MCF 10A (cell line): ENCODE data around the gene GPATCH2L. TPM values are rescaled to one million over a fixed set of nuclear protein-coding genes. Genes with fewer than 3 reads are reported as not detected.

Experiments
- BruUV-seq: library from RNA; stranded (reverse); fragments of 400-500 nt; replicated peaks from 2 replicates; lab custom pipeline; 2021; lab: Mats Ljungman, UMichigan
- CTCF ChIA-PET: fragments of 300-600 bp; sonication (Branson Sonifier 250); formaldehyde crosslinking; extraction: SDS; loops from one replicate; lab custom pipeline; 2021; ENCODE audit warnings: antibody characterized with exemption, inconsistent platforms; lab: Yijun Ruan, JAX
- POLR2A ChIA-PET: fragments of 300-600, 350-650 bp; sonication (Branson Sonifier 250); formaldehyde crosslinking; extraction: SDS; loops from one replicate; lab custom pipeline; 2020; ENCODE audit warnings: antibody characterized with exemption, inconsistent platforms; lab: Yijun Ruan, JAX
- DNase-seq: peaks from one replicate; pipeline ENCODE4 v3.0.0-alpha.2; 2018; ENCODE audit not compliant: unreplicated experiment
- H3K27ac Mint-ChIP-seq: one replicate; pipeline ENCODE4 v1.8.0; 2022; ENCODE audit warnings: mild to moderate bottlenecking, low read depth, mixed read lengths; ENCODE audit not compliant: unreplicated experiment
- H3K27me3 Mint-ChIP-seq: one replicate; pipeline ENCODE4 v1.8.0; 2022; ENCODE audit warnings: mixed read lengths; ENCODE audit not compliant: insufficient read depth, unreplicated experiment
- H3K36me3 Mint-ChIP-seq: one replicate; pipeline ENCODE4 v1.8.0; 2022; ENCODE audit warnings: mild to moderate bottlenecking, moderate library complexity, mixed read lengths; ENCODE audit not compliant: insufficient read depth, unreplicated experiment
- H3K4me1 Mint-ChIP-seq: one replicate; pipeline ENCODE4 v1.8.0; 2022; ENCODE audit warnings: mixed read lengths; ENCODE audit not compliant: insufficient read depth, unreplicated experiment
- H3K4me3 Mint-ChIP-seq: one replicate; pipeline ENCODE4 v1.8.0; 2022; ENCODE audit warnings: mild to moderate bottlenecking, moderate library complexity, mixed read lengths; ENCODE audit not compliant: unreplicated experiment
- H3K9me3 Mint-ChIP-seq: one replicate; pipeline ENCODE4 v1.8.0; 2022; ENCODE audit warnings: mixed read lengths; ENCODE audit not compliant: unreplicated experiment
- CTCF ChIP-seq: fragments of 200-600 bp; IDR thresholded peaks from one replicate; pipeline ENCODE4 v1.8.0; 2022; ENCODE audit warnings: antibody characterized with exemption, mild to moderate bottlenecking; ENCODE audit not compliant: unreplicated experiment
- intact Hi-C: fragments of 100-400 bp; cut with micrococcal nuclease; formaldehyde crosslinking; loops from 2 replicates; pipeline ENCODE4 v1.14.1; 2022
- total RNA-seq: library from RNA; stranded (reverse); gene quantifications from 2 replicates; pipeline ENCODE4 v1.2.3, GENCODE V29; 2022

The GPATCH2L gene
- total RNA-seq, 1 experiment from 2014 or later, result 57.4 TPM

GRCh38 chr14:76217179-76217578, 65.5 kb downstream of the GPATCH2L start:
- ChIA-PET CTCF (interaction anchor here (0.7 to 1.3 kb wide), 3 partner anchors 9 to 431 kb away, joined by 3 to 4 read pairs (median 3); no protein-coding TSS in a partner anchor), POLR2A (interaction anchor here (1.0 kb wide), 1 partner anchor 9 kb away, joined by 3 read pairs; no protein-coding TSS in a partner anchor)
- TF ChIP-seq CTCF, result no peak
- no peak for DNase-seq
- intact Hi-C loops, result no loop called here
- no peaks in the 10 kb centered on the region for H3K4me1 Mint-ChIP-seq
- H3K27ac Mint-ChIP-seq, result no peak overlapping the region
- no TSS peak for BruUV-seq
- no peak overlapping the region for H3K4me3 Mint-ChIP-seq
- no peaks in the 10 kb centered on the region for H3K27me3 Mint-ChIP-seq
- no peaks in the 10 kb centered on the region for H3K9me3 Mint-ChIP-seq
- H3K36me3 Mint-ChIP-seq, result peaks cover 4% of the 10 kb centered on the region

- no TSS peak for BruUV-seq
- ChIA-PET POLR2A (no interaction called here), CTCF (interaction anchor here (0.6 kb wide), 1 partner anchor 1415 kb away, joined by 4 read pairs; no protein-coding TSS in a partner anchor)
- no peaks in the 10 kb centered on the region for H3K36me3 Mint-ChIP-seq
- H3K27ac Mint-ChIP-seq, result no peak overlapping the region
- no peaks in the 10 kb centered on the region for H3K27me3 Mint-ChIP-seq
- no peaks in the 10 kb centered on the region for H3K4me1 Mint-ChIP-seq
- no peak for TF ChIP-seq CTCF
- intact Hi-C loops, result no loop called here
- H3K9me3 Mint-ChIP-seq, result no peaks in the 10 kb centered on the region
- DNase-seq, result no peak
- H3K4me3 Mint-ChIP-seq, result no peak overlapping the region
Observed at GRCh38 chr14:76218662-76219061, 66.9 kb downstream of the GPATCH2L start.

GRCh38 chr14:76219873-76220272, 68.2 kb downstream of the GPATCH2L start:
- DNase-seq, result no peak
- H3K9me3 Mint-ChIP-seq, result no peaks in the 10 kb centered on the region
- no peaks in the 10 kb centered on the region for H3K4me1 Mint-ChIP-seq
- no peak overlapping the region for H3K4me3 Mint-ChIP-seq
- no peaks in the 10 kb centered on the region for H3K27me3 Mint-ChIP-seq
- no TSS peak for BruUV-seq
- TF ChIP-seq CTCF, result no peak
- CTCF ChIA-PET, result no interaction called here
- no peak overlapping the region for H3K27ac Mint-ChIP-seq
- intact Hi-C loops, result no loop called here
- POLR2A ChIA-PET, result no interaction called here
- no peaks in the 10 kb centered on the region for H3K36me3 Mint-ChIP-seq

- H3K9me3 Mint-ChIP-seq, result no peaks in the 10 kb centered on the region
- H3K27me3 Mint-ChIP-seq, result no peaks in the 10 kb centered on the region
- ChIA-PET POLR2A (interaction anchor here (0.6 to 1.0 kb wide), 2 partner anchors 26 to 420 kb away, joined by 3 read pairs; no protein-coding TSS in a partner anchor), CTCF (interaction anchor here (0.6 kb wide), 1 partner anchor 60 kb away, joined by 3 read pairs; no protein-coding TSS in a partner anchor)
- no peak overlapping the region for H3K4me3 Mint-ChIP-seq
- peaks cover 8% of the 10 kb centered on the region for H3K4me1 Mint-ChIP-seq
- TF ChIP-seq CTCF, result no peak
- no peak overlapping the region for H3K27ac Mint-ChIP-seq
- BruUV-seq, result no TSS peak
- peaks cover 7% of the 10 kb centered on the region for H3K36me3 Mint-ChIP-seq
- intact Hi-C loops, result no loop called here
- DNase-seq, result peak; percentile 86
Observed at GRCh38 chr14:76227450-76228050, 75.8 kb downstream of the GPATCH2L start.
